IPS-18a (cell line): ENCODE measurements around the gene DPYSL4.

Source experiments
- H3K27ac ChIP-seq: one replicate; pipeline ENCODE4 v1.5.1; 2013; ENCODE audit warnings: low read length
- H3K27me3 ChIP-seq: one replicate; pipeline ENCODE4 v1.6.1; 2013; ENCODE audit warnings: mild to moderate bottlenecking, low read length; ENCODE audit not compliant: control insufficient read depth, insufficient read depth
- H3K36me3 ChIP-seq: one replicate; pipeline ENCODE4 v1.6.1; 2013; ENCODE audit warnings: low read depth, low read length; ENCODE audit not compliant: control insufficient read depth
- H3K4me1 ChIP-seq: one replicate; pipeline ENCODE4 v1.6.1; 2013; ENCODE audit warnings: low read depth, low read length; ENCODE audit not compliant: control insufficient read depth
- H3K4me3 ChIP-seq: one replicate; pipeline ENCODE4 v1.5.1; 2013; ENCODE audit warnings: low read length
- H3K9ac ChIP-seq: one replicate; pipeline ENCODE4 v1.6.1; 2013; ENCODE audit warnings: mild to moderate bottlenecking, low read length, moderate library complexity
- H3K9me3 ChIP-seq: one replicate; pipeline ENCODE4 v1.6.1; 2013; ENCODE audit warnings: low read depth, low read length; ENCODE audit not compliant: control insufficient read depth

DPYSL4 gene

GRCh38 chr10:132196178-132197113 is 9.7 kb downstream of the DPYSL4 start:
- no peak overlapping the region for H3K9ac ChIP-seq
- H3K27me3 ChIP-seq, result no peaks in the 10 kb centered on the region
- no peak overlapping the region for H3K4me3 ChIP-seq
- no peak overlapping the region for H3K27ac ChIP-seq
- no peaks in the 10 kb centered on the region for H3K4me1 ChIP-seq
- H3K36me3 ChIP-seq, result no peaks in the 10 kb centered on the region
- H3K9me3 ChIP-seq, result no peaks in the 10 kb centered on the region

GRCh38 chr10:132197271-132198067 is 10.7 kb downstream of the DPYSL4 start:
- Histone ChIP-seq H3K27ac (no peak overlapping the region), H3K4me1 (no peaks in the 10 kb centered on the region), H3K9me3 (no peaks in the 10 kb centered on the region), H3K27me3 (no peaks in the 10 kb centered on the region), H3K4me3 (no peak overlapping the region), H3K9ac (no peak overlapping the region), H3K36me3 (no peaks in the 10 kb centered on the region)

GRCh38 chr10:132198068-132198370 is 11.3 kb downstream of the DPYSL4 start:
- Histone ChIP-seq H3K4me3 (no peak overlapping the region), H3K27me3 (no peaks in the 10 kb centered on the region), H3K27ac (no peak overlapping the region), H3K4me1 (no peaks in the 10 kb centered on the region), H3K36me3 (no peaks in the 10 kb centered on the region), H3K9ac (no peak overlapping the region), H3K9me3 (no peaks in the 10 kb centered on the region)

- H3K36me3 ChIP-seq, result no peaks in the 10 kb centered on the region
- H3K9me3 ChIP-seq, result no peaks in the 10 kb centered on the region
- H3K4me3 ChIP-seq, result no peak overlapping the region
- H3K27ac ChIP-seq, result no peak overlapping the region
- no peaks in the 10 kb centered on the region for H3K4me1 ChIP-seq
- H3K9ac ChIP-seq, result no peak overlapping the region
- no peaks in the 10 kb centered on the region for H3K27me3 ChIP-seq
Observed at GRCh38 chr10:132198381-132199181, 11.8 kb downstream of the DPYSL4 start.

- Histone ChIP-seq H3K9ac (no peak overlapping the region), H3K36me3 (no peaks in the 10 kb centered on the region)
Observed at GRCh38 chr10:132199268-132199853, 12.6 kb downstream of the DPYSL4 start.

DNA sequence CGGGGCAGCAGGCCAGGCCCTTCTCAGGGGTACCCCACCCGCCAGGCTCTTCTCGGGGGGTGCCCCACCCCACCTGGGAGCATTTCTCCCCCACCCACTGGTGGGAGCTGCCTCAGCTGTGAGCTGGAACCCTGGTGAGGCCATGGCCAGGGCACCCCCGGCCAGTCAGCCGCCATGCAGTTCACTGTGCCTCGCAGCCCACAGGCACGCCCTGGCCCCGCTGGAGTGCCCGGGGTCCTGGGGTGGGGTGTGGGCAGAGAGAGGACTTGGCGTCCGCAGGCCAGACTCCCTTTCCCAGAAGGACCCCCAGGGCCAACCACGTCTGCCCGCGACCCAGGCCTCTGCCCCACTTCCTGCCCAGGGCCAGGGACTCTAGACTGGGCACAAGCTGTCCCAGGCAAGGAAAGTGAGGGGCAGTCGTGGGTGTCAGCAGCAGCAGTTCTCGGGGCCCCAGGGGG is 13.1 kb downstream of the DPYSL4 start:
- H3K9ac ChIP-seq, result no peak overlapping the region
- H3K9me3 ChIP-seq, result no peaks in the 10 kb centered on the region
- H3K27ac ChIP-seq, result no peak overlapping the region
- no peak overlapping the region for H3K4me3 ChIP-seq
- H3K36me3 ChIP-seq, result no peaks in the 10 kb centered on the region
- no peaks in the 10 kb centered on the region for H3K4me1 ChIP-seq
- no peaks in the 10 kb centered on the region for H3K27me3 ChIP-seq

More at GRCh38 chr10:132199268-132199853, 12.6 kb downstream of the DPYSL4 start:
- Histone ChIP-seq H3K27ac (no peak overlapping the region), H3K9me3 (no peaks in the 10 kb centered on the region), H3K27me3 (no peaks in the 10 kb centered on the region), H3K4me3 (no peak overlapping the region), H3K4me1 (no peaks in the 10 kb centered on the region)

DNA sequence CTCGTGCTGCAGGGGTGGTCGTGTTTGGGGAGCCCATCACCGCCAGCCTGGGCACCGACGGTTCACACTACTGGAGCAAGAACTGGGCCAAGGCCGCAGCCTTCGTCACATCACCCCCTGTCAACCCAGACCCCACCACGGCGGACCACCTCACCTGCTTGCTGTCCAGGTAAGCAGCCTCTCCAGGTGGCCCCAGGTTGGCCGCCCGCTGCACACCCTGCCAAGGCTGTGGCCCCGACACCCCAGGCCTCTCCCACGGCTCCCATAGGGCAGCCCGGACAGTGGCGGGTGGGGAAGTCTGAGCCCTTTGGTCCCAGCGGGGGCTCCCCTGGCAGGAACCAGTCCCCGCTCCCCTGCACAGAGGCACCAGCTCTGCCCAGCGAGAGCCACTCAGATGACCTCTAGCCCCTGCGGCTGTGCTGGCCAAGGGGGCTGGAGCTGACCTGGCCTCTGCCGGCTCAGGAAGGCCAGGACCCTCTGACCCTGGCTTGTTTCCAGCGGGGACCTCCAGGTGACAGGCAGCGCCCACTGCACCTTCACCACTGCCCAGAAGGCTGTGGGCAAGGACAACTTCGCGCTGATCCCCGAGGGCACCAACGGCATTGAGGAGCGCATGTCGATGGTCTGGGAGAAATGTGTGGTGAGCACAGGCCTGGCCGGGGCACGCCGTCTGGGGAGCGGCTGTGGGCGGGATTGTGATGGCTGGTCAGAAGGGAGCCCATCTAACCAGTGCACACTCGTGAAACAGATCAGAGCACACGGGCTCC is 13.8 kb downstream of the DPYSL4 start:
- no peaks in the 10 kb centered on the region for H3K4me1 ChIP-seq
- no peaks in the 10 kb centered on the region for H3K9me3 ChIP-seq
- H3K9ac ChIP-seq, result no peak overlapping the region
- H3K36me3 ChIP-seq, result no peaks in the 10 kb centered on the region
- no peak overlapping the region for H3K27ac ChIP-seq
- H3K4me3 ChIP-seq, result no peak overlapping the region
- no peaks in the 10 kb centered on the region for H3K27me3 ChIP-seq

GRCh38 chr10:132201111-132201969 is 14.6 kb downstream of the DPYSL4 start:
- H3K27me3 ChIP-seq, result no peaks in the 10 kb centered on the region
- no peaks in the 10 kb centered on the region for H3K36me3 ChIP-seq
- H3K4me1 ChIP-seq, result no peaks in the 10 kb centered on the region
- H3K27ac ChIP-seq, result no peak overlapping the region
- no peaks in the 10 kb centered on the region for H3K9me3 ChIP-seq
- H3K4me3 ChIP-seq, result no peak overlapping the region
- H3K9ac ChIP-seq, result no peak overlapping the region

- Histone ChIP-seq H3K27me3 (no peaks in the 10 kb centered on the region), H3K4me3 (no peak overlapping the region), H3K27ac (no peak overlapping the region), H3K9ac (no peak overlapping the region), H3K4me1 (no peaks in the 10 kb centered on the region), H3K36me3 (no peaks in the 10 kb centered on the region), H3K9me3 (no peaks in the 10 kb centered on the region)
Observed at GRCh38 chr10:132202070-132202970, 15.6 kb downstream of the DPYSL4 start.
